CD4-positive, alpha-beta T cell (primary cell): ENCODE data around the gene CCL13. TPM values are rescaled to one million over a fixed set of nuclear protein-coding genes. Genes with fewer than 3 reads are reported as not detected.

ENCODE experiments used
- ATAC-seq: fragments of 200-7000 bp; cut with Tn5 transposase; one replicate; pipeline ENCODE4 v1.10.0; 2022; ENCODE audit warnings: mild to moderate bottlenecking; ENCODE audit not compliant: poor library complexity
- CTCF ChIA-PET: fragments of 350-600 bp; sonication (Branson Sonifier 250); formaldehyde crosslinking; loops from one replicate; lab custom pipeline; 2021; ENCODE audit warnings: antibody characterized with exemption, inconsistent platforms; lab: Charles Lee
- POLR2A ChIA-PET: fragments of 350-600 bp; sonication (Branson Sonifier 250); formaldehyde crosslinking; loops from one replicate; lab custom pipeline; 2021; ENCODE audit warnings: antibody characterized with exemption, inconsistent platforms; lab: Charles Lee
- DNase-seq, 14 experiments: peaks; one replicate each; pipeline ENCODE4 v3.0.0-alpha.2; 2013 to 2020; ENCODE audit warnings: mixed read lengths in 2 of 14
- H3K27ac ChIP-seq, 2 donors: one replicate each; pipeline versions ENCODE4 v1.5.1 to v1.7.0; 2013; ENCODE audit warnings: low read length in 2 of 2, low read depth in 1 of 2, mild to moderate bottlenecking in 1 of 2
- H3K27me3 ChIP-seq, 2 experiments: 1 replicate in 1 of 2; 2 replicates in 1 of 2; pipeline versions ENCODE4 v1.6.1 to v1.7.0; 2013; ENCODE audit warnings: low read length in 2 of 2, control low read depth in 1 of 2, mild to moderate bottlenecking in 1 of 2, moderate library complexity in 1 of 2; ENCODE audit not compliant: insufficient read depth in 2 of 2, control insufficient read depth in 1 of 2
- H3K36me3 ChIP-seq: one replicate; pipeline ENCODE4 v1.6.1; 2013; ENCODE audit warnings: low read length, control low read depth; ENCODE audit not compliant: insufficient read depth
- H3K4me1 ChIP-seq: one replicate; pipeline ENCODE4 v1.6.1; 2013; ENCODE audit warnings: low read length, control low read depth; ENCODE audit not compliant: insufficient read depth
- H3K4me3 ChIP-seq: one replicate; pipeline ENCODE4 v1.5.1; 2013; ENCODE audit warnings: mild to moderate bottlenecking, low read length, moderate library complexity
- H3K9me3 ChIP-seq, 2 experiments: 1 replicate in 1 of 2; 2 replicates in 1 of 2; pipeline versions ENCODE4 v1.6.1 to v1.7.0; 2013; ENCODE audit warnings: low read length in 2 of 2, mild to moderate bottlenecking in 2 of 2, control low read depth in 1 of 2, moderate library complexity in 1 of 2; ENCODE audit not compliant: control insufficient read depth in 1 of 2, insufficient read depth in 1 of 2
- H3K27ac Mint-ChIP-seq: one replicate; pipeline ENCODE4 v1.8.0; 2020; ENCODE audit warnings: mixed read lengths
- H3K27me3 Mint-ChIP-seq: one replicate; pipeline ENCODE4 v1.8.0; 2021; ENCODE audit warnings: mixed read lengths
- H3K36me3 Mint-ChIP-seq: one replicate; pipeline ENCODE4 v1.8.0; 2021; ENCODE audit warnings: low read depth, mixed read lengths
- H3K4me1 Mint-ChIP-seq: one replicate; pipeline ENCODE4 v1.8.0; 2021; ENCODE audit warnings: low read depth, mixed read lengths
- H3K4me3 Mint-ChIP-seq: one replicate; pipeline ENCODE4 v1.8.0; 2020; ENCODE audit warnings: mild to moderate bottlenecking, mixed read lengths
- H3K9me3 Mint-ChIP-seq: one replicate; pipeline ENCODE4 v1.8.0; 2020; ENCODE audit warnings: mixed read lengths
- CTCF ChIP-seq: fragments of 200-600 bp; IDR thresholded peaks from one replicate; pipeline ENCODE4 v1.8.0; 2022; ENCODE audit warnings: antibody characterized with exemption, mild to moderate bottlenecking
- intact Hi-C, 2 experiments: fragments of 100-400 bp; cut with DNase I in 1 of 2; cut with micrococcal nuclease in 1 of 2; formaldehyde crosslinking; loops; one replicate each; pipeline versions ENCODE4 v1.15.1 to v1.9.0; 2023 to 2025; cut with DNase I, micrococcal nuclease
- total RNA-seq, 174 experiments: library from RNA in 2 of 174; stranded (reverse) in 2 of 174; gene quantifications; one replicate each; pipeline ENCODE4 v1.2.3 and lab custom pipeline; 2021 to 2026

CCL13 gene
- total RNA-seq, 2 experiments from 2014 or later: not detected

- intact Hi-C loops: no loop called here
- ATAC-seq: no peak
- H3K4me3 Mint-ChIP-seq: no peak overlapping the region
- H3K27ac Mint-ChIP-seq: no peak overlapping the region
- H3K27me3 Mint-ChIP-seq: no peaks in the 10 kb centered on the region
- no peaks in the 10 kb centered on the region for H3K9me3 Mint-ChIP-seq
- ChIA-PET POLR2A (no interaction called here), CTCF (no interaction called here)
- no peak overlapping the region for H3K4me3 ChIP-seq
- no peak overlapping the region for H3K27ac ChIP-seq
- no peaks in the 10 kb centered on the region for H3K36me3 Mint-ChIP-seq
- no peak for TF ChIP-seq CTCF
- H3K4me1 Mint-ChIP-seq: no peaks in the 10 kb centered on the region
- DNase-seq: peak in 2 of 14 experiments; percentile 24 to 51
- H3K36me3 ChIP-seq: no peaks in the 10 kb centered on the region
- H3K9me3 ChIP-seq: no peaks in the 10 kb centered on the region
- no peaks in the 10 kb centered on the region for H3K27me3 ChIP-seq
- no peaks in the 10 kb centered on the region for H3K4me1 ChIP-seq
Observed at GRCh38 chr17:34398990-34399389, 42.7 kb downstream of the CCL13 start.

GRCh38 chr17:34399725-34400124, 43.4 kb downstream of the CCL13 start:
- Mint-ChIP-seq H3K36me3 (no peaks in the 10 kb centered on the region), H3K27ac (no peak overlapping the region), H3K4me1 (no peaks in the 10 kb centered on the region), H3K27me3 (no peaks in the 10 kb centered on the region), H3K4me3 (no peak overlapping the region), H3K9me3 (no peaks in the 10 kb centered on the region)
- no peak overlapping the region for H3K4me3 ChIP-seq
- no peaks in the 10 kb centered on the region for H3K4me1 ChIP-seq
- no peaks in the 10 kb centered on the region for H3K27me3 ChIP-seq
- no peaks in the 10 kb centered on the region for H3K9me3 ChIP-seq
- TF ChIP-seq CTCF: no peak
- H3K27ac ChIP-seq: no peak overlapping the region
- no peak for DNase-seq
- CTCF ChIA-PET: no interaction called here
- ATAC-seq: no peak
- POLR2A ChIA-PET: no interaction called here
- no peaks in the 10 kb centered on the region for H3K36me3 ChIP-seq
- intact Hi-C loops: no loop called here

GRCh38 chr17:34400301-34400931, 44.1 kb downstream of the CCL13 start:
- Mint-ChIP-seq H3K27me3 (no peaks in the 10 kb centered on the region), H3K4me1 (no peaks in the 10 kb centered on the region), H3K36me3 (no peaks in the 10 kb centered on the region), H3K9me3 (no peaks in the 10 kb centered on the region), H3K27ac (no peak overlapping the region), H3K4me3 (no peak overlapping the region)
- ChIA-PET POLR2A (no interaction called here), CTCF (no interaction called here)
- Histone ChIP-seq H3K4me3 (no peak overlapping the region), H3K9me3 (no peaks in the 10 kb centered on the region), H3K27me3 (no peaks in the 10 kb centered on the region), H3K4me1 (no peaks in the 10 kb centered on the region), H3K27ac (no peak overlapping the region), H3K36me3 (no peaks in the 10 kb centered on the region)
- ATAC-seq (no peak), DNase-seq (no peak)
- intact Hi-C loops: no loop called here
- TF ChIP-seq CTCF: no peak
